ENCODE data around the gene FGF22. TPM values are rescaled to one million over a fixed set of nuclear protein-coding genes. Genes with fewer than 3 reads are reported as not detected.

The FGF22 gene
- total and polyA plus RNA-seq, 10 of the 15 experiments (the other 5 are each of a cell fraction or from before 2014, with no cell fraction given): 0.05 TPM; not detected in 9

- CTCF ChIA-PET: interaction anchor here (0.6 to 1.7 kb wide), 7 partner anchors 28 to 77 kb away, joined by 3 to 18 read pairs (median 3); partner anchors contain the start of gene POLRMT
- peaks cover 19% of the 10 kb centered on the region for H3K4me1 ChIP-seq (ENCODE audit: control insufficient read depth, insufficient read depth, low read length)
- ATAC-seq: peak; percentile 64
- peaks cover 48% of the 10 kb centered on the region for H3K79me2 ChIP-seq (ENCODE audit: control insufficient read depth, insufficient read depth, low read length)
- RAD21 ChIA-PET (ENCODE audit: unreplicated experiment): interaction anchor here (0.5 to 1.4 kb wide), 7 partner anchors 10 to 200 kb away, joined by 3 to 9 read pairs (median 3); no protein-coding TSS in a partner anchor
- H3K9ac ChIP-seq (ENCODE audit: control insufficient read depth, insufficient read depth, low read length): peak within 1 kb of the TSS; percentile 95
- SMC1A ChIA-PET (ENCODE audit: uncharacterized antibody, unreplicated experiment): interaction anchor here (0.7 to 1.3 kb wide), 4 partner anchors 12 to 78 kb away, joined by 3 to 4 read pairs (median 4); no protein-coding TSS in a partner anchor
- H2AFZ ChIP-seq (ENCODE audit: control insufficient read depth, low read depth, low read length): peak within 1 kb of the TSS; percentile 85
- DNase-seq (ENCODE audit: low read depth, low spot score): no peak
- no TSS peak for BruUV-seq (replicated peaks)
- in situ Hi-C loops (cut with MboI) (no loop called here), intact Hi-C loops (cut with micrococcal nuclease; ENCODE audit: unreplicated experiment) (loop anchor here (2.0 kb wide), 1 partner anchor 18 kb away; no protein-coding TSS in a partner anchor)
- no peaks in the 10 kb centered on the region for H3K27me3 ChIP-seq (replicated peaks in 1 of 2; ENCODE audit: control insufficient read depth in 2 of 2, insufficient read depth in 2 of 2, low read length in 1 of 2)
- peaks cover 12% of the 10 kb centered on the region for H4K20me1 ChIP-seq (ENCODE audit: control insufficient read depth, insufficient read depth)
- peaks cover 0 to 8% of the 10 kb centered on the region in 2 experiments; a peak in 2 of 4 replicates for H3K36me3 ChIP-seq (ENCODE audit: control insufficient read depth in 2 of 2, insufficient read depth in 2 of 2, low read length in 1 of 2)
- H3K4me3 ChIP-seq: peak within 1 kb of the TSS; percentile 98
- H3K27ac ChIP-seq (ENCODE audit: control insufficient read depth, insufficient read depth): peak within 1 kb of the TSS; percentile 90
- H3K9me3 ChIP-seq (replicated peaks; ENCODE audit: control insufficient read depth, insufficient read depth, low read length): no peaks in the 10 kb centered on the region; the same call in 2 of the 3 replicates
- H3K4me2 ChIP-seq (ENCODE audit: control insufficient read depth, insufficient read depth): peak within 1 kb of the TSS; percentile 98
- WGBS (ENCODE audit: insufficient coverage, insufficient replicate concordance, low lambda C conversion rate, missing lambda C conversion rate): under 1% methylated on average over 58 of the region's 97 CpGs
- FAIRE-seq: no peak
- POLR2A ChIA-PET: interaction anchor here (0.6 to 0.8 kb wide), 4 partner anchors 29 to 58 kb away, joined by 3 to 6 read pairs (median 4); partner anchors contain the start of gene POLRMT
- TF ChIP-seq STAT1 (conservative IDR thresholded peaks at IDR 0.05) (0 out of 2 replicates have a peak, but pooled peaks have one; percentile 57), MLLT1 (IDR thresholded peaks at IDR 0.05) (no peak), BHLHE40 (IDR thresholded peaks at IDR 0.05; ENCODE audit: borderline replicate concordance in 1 of 2, low read depth in 2 of 2, low read length in 1 of 2) (peak; percentile 86 to 97; a peak in 3 of 4 replicates), SRF (IDR thresholded peaks at IDR 0.05; ENCODE audit: low read depth in 2 of 2, low read length in 2 of 2) (0 out of 4 replicates have a peak, but pooled peaks of 1 of the 2 experiments have one; percentile 48), RFX5 (IDR thresholded peaks at IDR 0.05; ENCODE audit: low read depth, low read length) (no peak), ESRRA (IDR thresholded peaks at IDR 0.05; ENCODE audit: low read length) (no peak), HCFC1 (IDR thresholded peaks at IDR 0.05; ENCODE audit: low read length) (peak; percentile 60), SMARCA5 (IDR thresholded peaks at IDR 0.05) (peak; percentile 78), BACH1 (IDR thresholded peaks at IDR 0.05; ENCODE audit: borderline replicate concordance) (peak; percentile 74), PML (IDR thresholded peaks at IDR 0.05; ENCODE audit: low read length) (no peak), ZNF207 (IDR thresholded peaks at IDR 0.05; ENCODE audit: borderline replicate concordance) (no peak), MTA3 (IDR thresholded peaks at IDR 0.05; ENCODE audit: borderline replicate concordance, low read length) (no peak), TCF3 (IDR thresholded peaks at IDR 0.05; ENCODE audit: borderline replicate concordance, insufficient read depth, low read depth, low read length) (0 out of 2 replicates have a peak, but pooled peaks have one; percentile 23), BCL11A (IDR thresholded peaks at IDR 0.05; ENCODE audit: low read depth, low read length) (no peak)
- TF ChIP-seq, protein P1, sequence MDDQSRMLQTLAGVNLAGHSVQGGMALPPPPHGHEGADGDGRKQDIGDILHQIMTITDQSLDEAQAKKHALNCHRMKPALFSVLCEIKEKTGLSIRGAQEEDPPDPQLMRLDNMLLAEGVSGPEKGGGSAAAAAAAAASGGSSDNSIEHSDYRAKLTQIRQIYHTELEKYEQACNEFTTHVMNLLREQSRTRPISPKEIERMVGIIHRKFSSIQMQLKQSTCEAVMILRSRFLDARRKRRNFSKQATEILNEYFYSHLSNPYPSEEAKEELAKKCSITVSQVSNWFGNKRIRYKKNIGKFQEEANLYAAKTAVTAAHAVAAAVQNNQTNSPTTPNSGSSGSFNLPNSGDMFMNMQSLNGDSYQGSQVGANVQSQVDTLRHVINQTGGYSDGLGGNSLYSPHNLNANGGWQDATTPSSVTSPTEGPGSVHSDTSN (IDR thresholded peaks at IDR 0.05; ENCODE audit: insufficient replicate concordance, low read depth, low read length): no peak
- TF ChIP-seq, protein P2, sequence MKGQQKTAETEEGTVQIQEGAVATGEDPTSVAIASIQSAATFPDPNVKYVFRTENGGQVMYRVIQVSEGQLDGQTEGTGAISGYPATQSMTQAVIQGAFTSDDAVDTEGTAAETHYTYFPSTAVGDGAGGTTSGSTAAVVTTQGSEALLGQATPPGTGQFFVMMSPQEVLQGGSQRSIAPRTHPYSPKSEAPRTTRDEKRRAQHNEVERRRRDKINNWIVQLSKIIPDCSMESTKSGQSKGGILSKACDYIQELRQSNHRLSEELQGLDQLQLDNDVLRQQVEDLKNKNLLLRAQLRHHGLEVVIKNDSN (IDR thresholded peaks at IDR 0.05; ENCODE audit: borderline replicate concordance, extremely low read length, insufficient read depth, low read depth, low read length): peak; percentile 8
- TF ChIP-seq, protein P3, sequence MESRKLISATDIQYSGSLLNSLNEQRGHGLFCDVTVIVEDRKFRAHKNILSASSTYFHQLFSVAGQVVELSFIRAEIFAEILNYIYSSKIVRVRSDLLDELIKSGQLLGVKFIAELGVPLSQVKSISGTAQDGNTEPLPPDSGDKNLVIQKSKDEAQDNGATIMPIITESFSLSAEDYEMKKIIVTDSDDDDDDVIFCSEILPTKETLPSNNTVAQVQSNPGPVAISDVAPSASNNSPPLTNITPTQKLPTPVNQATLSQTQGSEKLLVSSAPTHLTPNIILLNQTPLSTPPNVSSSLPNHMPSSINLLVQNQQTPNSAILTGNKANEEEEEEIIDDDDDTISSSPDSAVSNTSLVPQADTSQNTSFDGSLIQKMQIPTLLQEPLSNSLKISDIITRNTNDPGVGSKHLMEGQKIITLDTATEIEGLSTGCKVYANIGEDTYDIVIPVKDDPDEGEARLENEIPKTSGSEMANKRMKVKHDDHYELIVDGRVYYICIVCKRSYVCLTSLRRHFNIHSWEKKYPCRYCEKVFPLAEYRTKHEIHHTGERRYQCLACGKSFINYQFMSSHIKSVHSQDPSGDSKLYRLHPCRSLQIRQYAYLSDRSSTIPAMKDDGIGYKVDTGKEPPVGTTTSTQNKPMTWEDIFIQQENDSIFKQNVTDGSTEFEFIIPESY (IDR thresholded peaks at IDR 0.05): peak; percentile 70
Observed at GRCh38 chr19:662962-663681, 23.4 kb downstream of the FGF22 start, which contains the start of gene RNF126. Gene RNF126, minus strand, starts transcription at chr19:663214. Its CDS starts 93 bp downstream, at chr19:663121.

Data from GM12878 (cell line).